ENCODE measurements around the gene GLIS1. TPM values are rescaled to one million over a fixed set of nuclear protein-coding genes. Genes with fewer than 3 reads are reported as not detected.

Gene GLIS1
- total RNA-seq, 4 donors from 2014 or later = 0.59 to 3.9 (median 0.75) TPM

DNA sequence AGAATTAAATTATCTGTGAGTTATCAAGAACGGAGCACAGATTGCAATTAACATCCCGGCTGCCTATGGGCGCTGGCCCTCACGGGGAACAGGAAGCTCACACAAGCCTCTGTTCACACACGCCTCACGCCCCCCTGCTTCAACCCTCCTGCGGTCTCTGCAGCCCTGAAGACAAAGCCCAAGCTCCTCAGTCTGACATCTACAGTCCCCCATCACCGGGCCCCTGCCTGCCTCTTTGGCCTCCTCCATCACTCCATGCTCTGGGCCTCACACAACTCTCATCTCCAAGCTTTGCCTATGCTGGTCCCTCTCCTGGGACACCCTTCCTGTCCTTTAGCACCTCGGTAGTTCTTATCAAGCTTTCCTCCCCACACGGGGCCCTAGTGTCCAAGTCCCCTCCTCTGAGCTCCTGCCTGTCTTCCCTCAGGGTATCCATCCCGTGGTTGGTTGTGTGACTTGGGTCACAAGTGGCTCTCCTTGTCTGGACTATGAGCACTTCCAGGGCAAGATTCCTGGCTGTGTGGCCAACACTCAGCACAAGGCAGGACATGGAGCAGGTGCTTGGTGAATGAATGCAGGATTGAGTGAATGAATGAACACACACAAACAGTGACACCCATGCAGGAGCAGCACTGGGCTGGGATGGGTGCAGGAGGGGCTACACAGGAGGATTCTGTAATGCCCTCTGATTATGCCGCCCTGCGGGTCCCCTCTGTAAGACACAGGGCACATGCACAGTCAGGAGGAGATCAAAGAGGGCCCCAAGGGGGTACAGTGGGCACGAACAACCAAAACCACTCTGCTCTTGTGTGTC lies 163.6 kb downstream of the GLIS1 start:
- H3K4me1 ChIP-seq = no peaks in the 10 kb centered on the region
- no peaks in the 10 kb centered on the region for H3K9me3 ChIP-seq
- H3K27ac ChIP-seq = no peak overlapping the region
- no peak overlapping the region for H3K4me3 ChIP-seq
- H3K36me3 ChIP-seq = no peaks in the 10 kb centered on the region
- no peaks in the 10 kb centered on the region for H3K27me3 ChIP-seq
- 56 to 61% methylated on average over 14 of the region's 14 CpGs for WGBS, 2 donors
- DNase-seq (ENCODE audit: low spot score in 2 of 2) = no peak
- TF ChIP-seq, protein P1, sequence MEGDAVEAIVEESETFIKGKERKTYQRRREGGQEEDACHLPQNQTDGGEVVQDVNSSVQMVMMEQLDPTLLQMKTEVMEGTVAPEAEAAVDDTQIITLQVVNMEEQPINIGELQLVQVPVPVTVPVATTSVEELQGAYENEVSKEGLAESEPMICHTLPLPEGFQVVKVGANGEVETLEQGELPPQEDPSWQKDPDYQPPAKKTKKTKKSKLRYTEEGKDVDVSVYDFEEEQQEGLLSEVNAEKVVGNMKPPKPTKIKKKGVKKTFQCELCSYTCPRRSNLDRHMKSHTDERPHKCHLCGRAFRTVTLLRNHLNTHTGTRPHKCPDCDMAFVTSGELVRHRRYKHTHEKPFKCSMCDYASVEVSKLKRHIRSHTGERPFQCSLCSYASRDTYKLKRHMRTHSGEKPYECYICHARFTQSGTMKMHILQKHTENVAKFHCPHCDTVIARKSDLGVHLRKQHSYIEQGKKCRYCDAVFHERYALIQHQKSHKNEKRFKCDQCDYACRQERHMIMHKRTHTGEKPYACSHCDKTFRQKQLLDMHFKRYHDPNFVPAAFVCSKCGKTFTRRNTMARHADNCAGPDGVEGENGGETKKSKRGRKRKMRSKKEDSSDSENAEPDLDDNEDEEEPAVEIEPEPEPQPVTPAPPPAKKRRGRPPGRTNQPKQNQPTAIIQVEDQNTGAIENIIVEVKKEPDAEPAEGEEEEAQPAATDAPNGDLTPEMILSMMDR (IDR thresholded peaks at IDR 0.05) = no peak
- TF ChIP-seq EP300 (IDR thresholded peaks at IDR 0.05) = no peak
- no peak for TF ChIP-seq POLR2A (IDR thresholded peaks at IDR 0.05)

DNA sequence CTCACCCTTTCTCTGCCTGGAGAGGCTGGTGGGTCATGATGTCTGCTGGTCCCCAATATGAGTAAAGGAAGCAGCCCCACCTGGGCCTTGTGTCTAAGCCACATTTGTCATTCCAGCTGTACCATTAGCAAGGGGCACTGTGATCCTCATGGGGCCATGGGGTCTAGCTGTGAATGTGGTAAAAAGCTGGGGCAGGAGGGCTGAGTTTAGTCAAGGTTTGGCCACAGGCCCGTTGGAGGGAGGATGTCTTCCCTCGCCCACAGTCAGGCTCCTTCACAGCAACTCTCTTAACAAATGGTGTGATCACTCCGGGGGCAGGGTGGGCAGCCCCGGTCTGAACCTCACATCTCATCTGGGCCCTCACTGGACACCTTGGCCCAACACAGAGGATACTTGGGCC lies 164.3 kb downstream of the GLIS1 start:
- H3K4me3 ChIP-seq = no peak overlapping the region
- H3K9me3 ChIP-seq = no peaks in the 10 kb centered on the region
- TF ChIP-seq POLR2A (IDR thresholded peaks at IDR 0.05) (no peak), EP300 (IDR thresholded peaks at IDR 0.05) (no peak)
- no peak for DNase-seq (ENCODE audit: low spot score in 2 of 2)
- H3K36me3 ChIP-seq = no peaks in the 10 kb centered on the region
- no peaks in the 10 kb centered on the region for H3K27me3 ChIP-seq
- WGBS, 2 donors = 57 to 69% methylated on average over 4 of the region's 4 CpGs
- no peak overlapping the region for H3K27ac ChIP-seq
- H3K4me1 ChIP-seq = no peaks in the 10 kb centered on the region

DNA sequence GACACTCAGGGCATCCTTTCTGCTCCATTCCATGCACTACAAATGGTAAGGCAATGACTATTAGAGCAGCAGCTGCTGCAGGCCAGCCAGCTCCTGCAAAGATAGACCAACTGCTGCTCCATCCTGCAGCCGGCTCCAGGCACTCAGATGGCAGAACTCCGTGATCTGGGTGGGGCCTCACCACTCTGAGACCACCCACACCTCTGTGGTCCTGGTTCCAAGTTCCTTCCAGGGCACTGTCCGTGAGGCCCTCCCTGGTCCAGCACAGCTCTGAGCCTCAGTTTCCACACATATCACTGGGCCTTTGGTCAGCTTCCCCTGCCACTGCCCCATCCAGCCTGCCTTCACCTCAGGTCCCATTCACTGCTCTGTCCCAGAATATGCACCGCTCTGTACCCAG lies 165.0 kb downstream of the GLIS1 start:
- Histone ChIP-seq H3K27ac (no peak overlapping the region), H3K9me3 (no peaks in the 10 kb centered on the region), H3K4me3 (no peak overlapping the region), H3K27me3 (no peaks in the 10 kb centered on the region), H3K36me3 (no peaks in the 10 kb centered on the region), H3K4me1 (no peaks in the 10 kb centered on the region)
- WGBS, 2 donors = 84 to 88% methylated on average over 4 of the region's 4 CpGs
- DNase-seq (ENCODE audit: low spot score in 2 of 2) = no peak
- TF ChIP-seq POLR2A (IDR thresholded peaks at IDR 0.05) (no peak), EP300 (IDR thresholded peaks at IDR 0.05) (no peak)
- TF ChIP-seq, protein P1 (IDR thresholded peaks at IDR 0.05) = no peak

DNA sequence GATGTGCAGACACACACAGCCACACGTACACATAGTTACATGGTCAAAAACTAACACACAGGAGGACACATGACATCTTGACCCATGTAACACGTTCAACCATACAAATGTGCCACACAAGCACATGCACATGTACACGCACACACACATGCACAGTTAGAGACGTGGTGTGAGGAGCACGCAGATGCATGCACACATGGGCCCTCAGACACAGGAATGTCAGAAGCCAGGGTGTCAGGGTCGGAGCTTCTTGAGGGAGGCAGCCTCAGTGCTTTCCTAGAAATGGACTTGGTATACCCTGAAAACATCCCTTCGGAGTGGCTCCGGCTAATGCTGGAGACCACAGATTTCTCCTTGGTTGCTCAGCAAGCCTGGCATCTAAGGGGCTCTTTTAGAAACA lies 165.4 kb downstream of the GLIS1 start:
- Histone ChIP-seq H3K4me1 (no peaks in the 10 kb centered on the region), H3K36me3 (no peaks in the 10 kb centered on the region), H3K9me3 (no peaks in the 10 kb centered on the region), H3K27me3 (no peaks in the 10 kb centered on the region), H3K4me3 (no peak overlapping the region), H3K27ac (no peak overlapping the region)
- no peak for DNase-seq (ENCODE audit: low spot score in 2 of 2)
- 89 to 91% methylated on average over 7 to 8 of the region's 8 CpGs for WGBS, 2 donors
- TF ChIP-seq POLR2A (IDR thresholded peaks at IDR 0.05) = no peak
- TF ChIP-seq, protein P1 (IDR thresholded peaks at IDR 0.05) = no peak
- no peak for TF ChIP-seq EP300 (IDR thresholded peaks at IDR 0.05)

DNA sequence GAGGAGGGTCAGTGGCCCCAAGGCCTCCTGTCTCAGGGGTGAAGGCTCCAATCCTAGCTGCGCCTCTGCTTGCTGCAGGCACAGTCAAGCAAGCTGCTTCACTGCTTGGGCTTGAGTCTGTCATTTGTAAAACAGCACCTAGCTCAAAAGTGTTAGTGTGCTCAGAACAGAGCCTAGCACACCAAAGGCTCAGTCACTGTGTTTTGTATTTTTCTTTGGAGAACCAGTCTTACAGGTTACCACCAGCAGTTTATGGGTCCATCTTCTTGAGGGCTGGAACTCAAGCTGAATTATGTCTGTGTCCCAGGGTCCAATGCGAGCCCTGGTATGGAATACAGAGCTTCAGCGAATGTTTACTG lies 166.2 kb downstream of the GLIS1 start:
- Histone ChIP-seq H3K36me3 (no peaks in the 10 kb centered on the region), H3K27ac (no peak overlapping the region), H3K4me1 (no peaks in the 10 kb centered on the region), H3K27me3 (no peaks in the 10 kb centered on the region), H3K4me3 (no peak overlapping the region), H3K9me3 (peaks cover 0 to under 1% (median 0%) of the 10 kb centered on the region in 4 donors)
- WGBS, 2 donors = 67 to 72% methylated on average over 3 of the region's 3 CpGs
- TF ChIP-seq POLR2A (IDR thresholded peaks at IDR 0.05) (no peak), EP300 (IDR thresholded peaks at IDR 0.05) (no peak)
- TF ChIP-seq, protein P1 (IDR thresholded peaks at IDR 0.05) = no peak
- no peak for DNase-seq (ENCODE audit: low spot score in 2 of 2)
